ENCODE data around the gene ANKRD12.
A peak's percentile ranks its signal among the peaks of the same experiment; 100 is the strongest.

ANKRD12 gene

GRCh38 chr18:9233771-9234440, 97.3 kb downstream of the ANKRD12 start:
- no peak overlapping the region for H2BK5ac ChIP-seq (ENCODE audit: low read length)
- H2BK120ac ChIP-seq (ENCODE audit: low read depth, low read length): no peak overlapping the region
- H3K4me3 ChIP-seq (ENCODE audit: low read length in 2 of 2): no peak overlapping the region
- peaks cover 5 to 6% of the 10 kb centered on the region in 2 donors for H3K36me3 ChIP-seq (replicated peaks in 1 of 2; ENCODE audit: control insufficient read depth in 2 of 2, insufficient read depth in 2 of 2, low read length in 2 of 2)
- H2AK5ac ChIP-seq (ENCODE audit: low read depth, low read length): no peak overlapping the region
- H3K27me3 ChIP-seq (ENCODE audit: control insufficient read depth in 3 of 3, insufficient read depth in 3 of 3, low read depth in 1 of 3, low read length in 3 of 3): no peaks in the 10 kb centered on the region
- no peak overlapping the region for H3K14ac ChIP-seq (ENCODE audit: low read length)
- H2BK15ac ChIP-seq (ENCODE audit: low read length): no peak overlapping the region
- H3K27ac ChIP-seq (replicated peaks; ENCODE audit: low read length): no peak overlapping the region
- no peaks in the 10 kb centered on the region for H3K79me1 ChIP-seq (ENCODE audit: low read depth, low read length)
- DNase-seq (ENCODE audit: low spot score): no peak
- no peak overlapping the region for H3K4ac ChIP-seq (ENCODE audit: low read length)
- no peak overlapping the region for H3K18ac ChIP-seq (ENCODE audit: low read length)
- H4K8ac ChIP-seq (ENCODE audit: low read depth, low read length): no peak overlapping the region
- WGBS, 2 donors (ENCODE audit: extremely low coverage in 2 of 2, insufficient read length in 2 of 2, insufficient replicate concordance in 1 of 2): no CpG with 5 or more reads among the region's 10 CpGs
- peak overlapping the region; percentile 38 for H3K9ac ChIP-seq (ENCODE audit: low read depth, low read length, poor library complexity)
- H2AFZ ChIP-seq (ENCODE audit: low read length): no peak overlapping the region
- no peak overlapping the region for H3K4me2 ChIP-seq (ENCODE audit: insufficient read depth, low read length, poor library complexity, severe bottlenecking)
- H2BK12ac ChIP-seq (ENCODE audit: low read length): no peak overlapping the region
- no peak overlapping the region for H4K91ac ChIP-seq (ENCODE audit: low read depth, low read length, poor library complexity)
- H3K23ac ChIP-seq (ENCODE audit: low read depth, low read length, poor library complexity): peak overlapping the region; percentile 52
- H3K9me3 ChIP-seq (replicated peaks in 1 of 2; ENCODE audit: control insufficient read depth in 2 of 2, insufficient read depth in 1 of 2, low read depth in 1 of 2, low read length in 2 of 2): peaks cover 0 to 23% of the 10 kb centered on the region in 2 donors
- no peaks in the 10 kb centered on the region for H3K4me1 ChIP-seq (ENCODE audit: control insufficient read depth in 2 of 2, insufficient read depth in 1 of 2, low read depth in 1 of 2, low read length in 2 of 2)

- WGBS, 2 donors (ENCODE audit: extremely low coverage in 2 of 2, insufficient read length in 2 of 2, insufficient replicate concordance in 1 of 2): no CpG with 5 or more reads among the region's 4 CpGs
- Histone ChIP-seq H3K18ac (ENCODE audit: low read length) (no peak overlapping the region), H3K9ac (ENCODE audit: low read depth, low read length, poor library complexity) (no peak overlapping the region), H3K4ac (ENCODE audit: low read length) (no peak overlapping the region), H2BK120ac (ENCODE audit: low read depth, low read length) (no peak overlapping the region), H3K27me3 (ENCODE audit: control insufficient read depth in 3 of 3, insufficient read depth in 3 of 3, low read depth in 1 of 3, low read length in 3 of 3) (no peaks in the 10 kb centered on the region), H3K9me3 (replicated peaks in 1 of 2; ENCODE audit: control insufficient read depth in 2 of 2, insufficient read depth in 1 of 2, low read depth in 1 of 2, low read length in 2 of 2) (peaks cover 0 to 23% of the 10 kb centered on the region in 2 donors), H2AK5ac (ENCODE audit: low read depth, low read length) (no peak overlapping the region), H4K91ac (ENCODE audit: low read depth, low read length, poor library complexity) (no peak overlapping the region), H3K36me3 (replicated peaks in 1 of 2; ENCODE audit: control insufficient read depth in 2 of 2, insufficient read depth in 2 of 2, low read length in 2 of 2) (peaks cover 5 to 8% of the 10 kb centered on the region in 2 donors), H4K8ac (ENCODE audit: low read depth, low read length) (no peak overlapping the region), H2BK12ac (ENCODE audit: low read length) (no peak overlapping the region), H2BK5ac (ENCODE audit: low read length) (no peak overlapping the region), H3K4me3 (ENCODE audit: low read length in 2 of 2) (no peak overlapping the region), H3K79me1 (ENCODE audit: low read depth, low read length) (no peaks in the 10 kb centered on the region), H3K4me2 (ENCODE audit: insufficient read depth, low read length, poor library complexity, severe bottlenecking) (no peak overlapping the region), H2BK15ac (ENCODE audit: low read length) (no peak overlapping the region), H2AFZ (ENCODE audit: low read length) (no peak overlapping the region), H3K27ac (replicated peaks; ENCODE audit: low read length) (no peak overlapping the region), H3K4me1 (ENCODE audit: control insufficient read depth in 2 of 2, insufficient read depth in 1 of 2, low read depth in 1 of 2, low read length in 2 of 2) (no peaks in the 10 kb centered on the region), H3K23ac (ENCODE audit: low read depth, low read length, poor library complexity) (no peak overlapping the region), H3K14ac (ENCODE audit: low read length) (no peak overlapping the region)
- no peak for DNase-seq (ENCODE audit: low spot score)
Measured at GRCh38 chr18:9234528-9234927, 97.9 kb downstream of the ANKRD12 start.

- Histone ChIP-seq H4K8ac (ENCODE audit: low read depth, low read length) (no peak overlapping the region), H2AK5ac (ENCODE audit: low read depth, low read length) (no peak overlapping the region), H3K14ac (ENCODE audit: low read length) (no peak overlapping the region), H3K9ac (ENCODE audit: low read depth, low read length, poor library complexity) (no peak overlapping the region), H2BK120ac (ENCODE audit: low read depth, low read length) (no peak overlapping the region), H3K18ac (ENCODE audit: low read length) (no peak overlapping the region), H2BK15ac (ENCODE audit: low read length) (no peak overlapping the region), H3K4me3 (ENCODE audit: low read length in 2 of 2) (no peak overlapping the region), H3K27ac (replicated peaks; ENCODE audit: low read length) (no peak overlapping the region), H2AFZ (ENCODE audit: low read length) (no peak overlapping the region), H3K9me3 (replicated peaks in 1 of 2; ENCODE audit: control insufficient read depth in 2 of 2, insufficient read depth in 1 of 2, low read depth in 1 of 2, low read length in 2 of 2) (peaks cover 0 to 8% of the 10 kb centered on the region in 2 donors), H2BK5ac (ENCODE audit: low read length) (no peak overlapping the region), H3K27me3 (ENCODE audit: control insufficient read depth in 3 of 3, insufficient read depth in 3 of 3, low read depth in 1 of 3, low read length in 3 of 3) (no peaks in the 10 kb centered on the region), H2BK12ac (ENCODE audit: low read length) (no peak overlapping the region), H3K4me2 (ENCODE audit: insufficient read depth, low read length, poor library complexity, severe bottlenecking) (no peak overlapping the region), H3K4me1 (ENCODE audit: control insufficient read depth in 2 of 2, insufficient read depth in 1 of 2, low read depth in 1 of 2, low read length in 2 of 2) (no peaks in the 10 kb centered on the region), H3K79me1 (ENCODE audit: low read depth, low read length) (no peaks in the 10 kb centered on the region), H4K91ac (ENCODE audit: low read depth, low read length, poor library complexity) (no peak overlapping the region), H3K36me3 (replicated peaks in 1 of 2; ENCODE audit: control insufficient read depth in 2 of 2, insufficient read depth in 2 of 2, low read length in 2 of 2) (peaks cover 5 to 13% of the 10 kb centered on the region in 2 donors), H3K4ac (ENCODE audit: low read length) (no peak overlapping the region), H3K23ac (ENCODE audit: low read depth, low read length, poor library complexity) (no peak overlapping the region)
- DNase-seq (ENCODE audit: low spot score): no peak
- no CpG with 5 or more reads among the region's 2 CpGs for WGBS, 2 donors (ENCODE audit: extremely low coverage in 2 of 2, insufficient read length in 2 of 2, insufficient replicate concordance in 1 of 2)
Measured at GRCh38 chr18:9237981-9238380, 101.4 kb downstream of the ANKRD12 start.

- no CpG with 5 or more reads among the region's 1 CpG for WGBS, 2 donors (ENCODE audit: extremely low coverage in 2 of 2, insufficient read length in 2 of 2, insufficient replicate concordance in 1 of 2)
- H4K91ac ChIP-seq (ENCODE audit: low read depth, low read length, poor library complexity): no peak overlapping the region
- H2AFZ ChIP-seq (ENCODE audit: low read length): no peak overlapping the region
- H3K4me1 ChIP-seq (ENCODE audit: control insufficient read depth in 2 of 2, insufficient read depth in 1 of 2, low read depth in 1 of 2, low read length in 2 of 2): no peaks in the 10 kb centered on the region
- no peak overlapping the region for H3K23ac ChIP-seq (ENCODE audit: low read depth, low read length, poor library complexity)
- H3K79me1 ChIP-seq (ENCODE audit: low read depth, low read length): no peaks in the 10 kb centered on the region
- no peak overlapping the region for H4K8ac ChIP-seq (ENCODE audit: low read depth, low read length)
- no peak for DNase-seq (ENCODE audit: low spot score)
- H3K4ac ChIP-seq (ENCODE audit: low read length): no peak overlapping the region
- H3K9ac ChIP-seq (ENCODE audit: low read depth, low read length, poor library complexity): no peak overlapping the region
- no peak overlapping the region for H2AK5ac ChIP-seq (ENCODE audit: low read depth, low read length)
- H3K27me3 ChIP-seq (ENCODE audit: control insufficient read depth in 3 of 3, insufficient read depth in 3 of 3, low read depth in 1 of 3, low read length in 3 of 3): no peaks in the 10 kb centered on the region
- H2BK15ac ChIP-seq (ENCODE audit: low read length): no peak overlapping the region
- no peak overlapping the region for H2BK120ac ChIP-seq (ENCODE audit: low read depth, low read length)
- H3K18ac ChIP-seq (ENCODE audit: low read length): no peak overlapping the region
- H2BK12ac ChIP-seq (ENCODE audit: low read length): no peak overlapping the region
- peaks cover 2 to 16% of the 10 kb centered on the region in 2 donors for H3K36me3 ChIP-seq (replicated peaks in 1 of 2; ENCODE audit: control insufficient read depth in 2 of 2, insufficient read depth in 2 of 2, low read length in 2 of 2)
- no peak overlapping the region for H3K14ac ChIP-seq (ENCODE audit: low read length)
- H3K4me2 ChIP-seq (ENCODE audit: insufficient read depth, low read length, poor library complexity, severe bottlenecking): no peak overlapping the region
- no peak overlapping the region for H3K27ac ChIP-seq (replicated peaks; ENCODE audit: low read length)
- no peak overlapping the region for H3K4me3 ChIP-seq (ENCODE audit: low read length in 2 of 2)
- H2BK5ac ChIP-seq (ENCODE audit: low read length): no peak overlapping the region
- H3K9me3 ChIP-seq (replicated peaks in 1 of 2; ENCODE audit: control insufficient read depth in 2 of 2, insufficient read depth in 1 of 2, low read depth in 1 of 2, low read length in 2 of 2): no peaks in the 10 kb centered on the region
Measured at GRCh38 chr18:9239720-9240119, 103.1 kb downstream of the ANKRD12 start.

Measured in neuronal stem cell (in vitro differentiated cells).